Retinal pigment epithelial cell (primary cell): ENCODE measurements around the gene PARP14.

Source experiments
- DNase-seq: peaks from one replicate; pipeline ENCODE4 v3.0.0-alpha.2; 2010; ENCODE audit warnings: low read depth
- H3K4me3 ChIP-seq: 2 replicates; pipeline ENCODE4 v1.5.1; 2011; ENCODE audit warnings: mild to moderate bottlenecking, low read length, control low read depth, moderate library complexity
- CTCF ChIP-seq: conservative IDR thresholded peaks from 2 replicates; pipeline ENCODE4 v1.5.1; 2011; ENCODE audit warnings: low read depth, low read length, control low read depth, inconsistent platforms

The PARP14 gene

DNA sequence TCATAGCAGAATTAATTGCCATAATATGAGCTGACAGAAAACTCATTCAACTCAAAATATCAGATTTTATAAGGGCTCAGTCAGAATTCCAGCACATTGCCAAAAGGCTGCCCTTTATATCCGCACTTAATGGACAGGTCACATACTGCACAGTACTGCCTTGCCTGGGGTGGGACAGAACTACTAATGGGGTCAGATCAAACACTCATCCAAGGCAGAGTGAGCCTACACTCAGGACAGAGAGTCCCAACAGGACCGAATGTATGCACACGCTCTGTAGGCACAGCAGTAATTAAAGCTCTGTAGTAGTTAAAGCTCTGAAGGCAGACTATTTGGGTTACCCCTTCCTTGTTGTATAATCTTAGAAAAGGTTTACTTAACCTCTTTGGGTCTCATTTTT, 85.8 kb downstream of the PARP14 start:
- TF ChIP-seq CTCF = no peak
- no peak for DNase-seq
- no peak overlapping the region for H3K4me3 ChIP-seq

DNA sequence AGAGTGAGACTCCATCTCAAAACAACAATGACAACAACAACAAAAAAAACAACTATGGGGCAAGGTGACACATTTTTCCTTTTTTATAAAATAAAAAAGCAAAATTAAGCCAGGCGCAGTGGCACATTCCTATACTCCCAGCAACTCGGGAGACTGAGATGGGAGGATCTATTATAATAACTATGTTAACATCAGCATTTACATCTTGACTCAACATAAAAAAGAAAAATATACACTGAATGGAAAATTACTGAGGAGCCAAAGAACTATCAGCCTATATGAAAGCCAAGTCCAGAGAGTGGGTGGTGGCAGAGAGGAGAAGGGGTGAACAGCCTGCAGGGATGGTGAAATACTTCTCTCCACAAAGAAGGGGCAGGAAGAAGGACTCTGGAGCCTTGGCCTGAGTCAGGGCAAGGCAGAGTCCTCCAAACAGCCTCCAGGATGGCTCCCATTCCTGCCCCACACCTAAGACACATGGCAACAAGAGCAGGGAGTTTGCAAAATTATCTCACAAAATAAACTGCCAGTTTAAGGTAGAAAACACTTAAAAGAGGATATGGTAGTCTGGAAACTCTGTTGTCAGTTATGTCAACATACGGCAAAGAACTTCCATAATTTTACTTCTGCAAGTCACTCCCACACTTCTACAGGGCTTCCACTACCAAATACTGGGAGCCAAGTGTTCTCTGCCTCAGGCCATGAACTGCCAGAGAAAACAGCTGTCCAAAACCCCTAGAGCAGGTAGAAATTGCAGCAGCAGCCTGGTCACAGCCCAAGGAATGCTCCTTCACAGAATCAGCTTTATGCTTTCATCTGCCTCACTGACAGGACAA, 87.1 kb downstream of the PARP14 start:
- TF ChIP-seq CTCF = no peak
- no peak for DNase-seq
- H3K4me3 ChIP-seq = no peak overlapping the region

GRCh38 chr3:122770521-122771202, 90.0 kb downstream of the PARP14 start:
- TF ChIP-seq CTCF = no peak
- DNase-seq = no peak
- no peak overlapping the region for H3K4me3 ChIP-seq

DNA sequence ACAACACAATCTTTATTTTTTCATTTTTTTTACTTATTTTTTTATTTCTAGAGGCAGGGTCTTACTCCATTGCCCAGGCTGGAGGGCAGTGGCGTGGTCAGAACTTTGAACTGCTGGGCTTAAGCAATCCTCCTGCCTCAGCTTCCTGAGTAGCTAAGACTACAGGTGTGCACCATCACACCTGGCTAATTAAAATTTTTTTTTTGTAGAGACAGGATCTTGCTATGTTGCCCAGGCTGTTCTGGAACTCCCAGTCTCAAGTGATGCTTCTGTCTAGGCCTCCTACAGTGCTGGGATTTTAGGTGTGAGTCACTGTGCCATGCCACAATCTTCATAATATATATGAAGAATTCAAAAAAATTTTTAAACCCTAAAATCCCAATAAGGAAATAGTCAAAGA, 92.2 kb downstream of the PARP14 start:
- no peak for DNase-seq
- H3K4me3 ChIP-seq = no peak overlapping the region
- TF ChIP-seq CTCF = no peak

- H3K4me3 ChIP-seq = no peak overlapping the region
- no peak for TF ChIP-seq CTCF
These were observed 93.4 kb downstream of the PARP14 start for GRCh38 chr3:122773944-122774509.

DNA sequence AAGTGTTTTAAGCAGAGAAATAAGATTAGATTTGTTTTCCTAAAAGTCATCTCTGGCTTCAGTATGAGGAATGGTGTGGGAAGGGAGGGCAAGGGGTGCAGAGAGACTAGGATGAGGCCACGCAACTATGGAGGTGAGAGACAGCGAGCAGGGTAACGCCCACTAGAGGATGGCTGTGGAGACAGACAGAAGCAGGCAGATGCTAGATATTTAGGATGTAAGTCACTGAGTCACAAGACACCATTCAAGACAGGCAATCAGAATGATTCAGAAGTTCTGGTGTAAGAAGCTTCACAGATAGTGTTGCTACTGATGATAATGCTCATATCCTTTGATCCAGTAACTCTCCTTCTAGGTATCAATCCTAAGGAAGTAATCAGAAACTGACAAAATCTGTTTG, 93.9 kb downstream of the PARP14 start:
- no peak overlapping the region for H3K4me3 ChIP-seq
- DNase-seq = no peak
- no peak for TF ChIP-seq CTCF

More at GRCh38 chr3:122773944-122774509, 93.4 kb downstream of the PARP14 start:
- no peak for DNase-seq
